HepG2 (cell line): ENCODE results near the gene PAQR5. TPM values are rescaled to one million over a fixed set of nuclear protein-coding genes. Genes with fewer than 3 reads are reported as not detected.

Experiments
- CBX5 ChIP-seq: sonication (generic); formaldehyde crosslinking; IDR thresholded peaks from 2 replicates; pipeline ENCODE4 v1.4.0; 2020; ENCODE audit warnings: missing genetic modification reagents, borderline replicate concordance
- CHD4 ChIP-seq: fragments of 200-600 bp; sonication (generic); IDR thresholded peaks from 2 replicates; pipeline ENCODE4 v1.7.0; 2017; ENCODE audit warnings: mild to moderate bottlenecking, low read length, borderline replicate concordance
- CREB1 ChIP-seq, 2 experiments: fragments of 450-650 bp in 1 of 2; IDR thresholded peaks; 2 replicates each; pipeline ENCODE4 v1.6.1; 2016 to 2017; ENCODE audit warnings: control low read depth in 1 of 2, mild to moderate bottlenecking in 1 of 2, missing compliant biosample characterization in 1 of 2, missing genetic modification characterization in 1 of 2
- KLF12 ChIP-seq: sonication (generic); formaldehyde crosslinking; IDR thresholded peaks from 2 replicates; pipeline ENCODE4 v1.4.0; 2020; ENCODE audit warnings: missing genetic modification reagents, borderline replicate concordance
- MEIS2 ChIP-seq: sonication (generic); formaldehyde crosslinking; IDR thresholded peaks from 2 replicates; pipeline ENCODE4 v1.9.0; 2021; ENCODE audit warnings: mild to moderate bottlenecking, missing genetic modification reagents
- ZFP62 ChIP-seq: sonication (generic); formaldehyde crosslinking; IDR thresholded peaks from 2 replicates; pipeline ENCODE4 v1.4.0; 2020; ENCODE audit warnings: missing genetic modification reagents
- ZFP82 ChIP-seq: sonication (generic); formaldehyde crosslinking; IDR thresholded peaks from 2 replicates; pipeline ENCODE4 v1.5.1; 2020; ENCODE audit warnings: mild to moderate bottlenecking, missing genetic modification reagents, borderline replicate concordance
- ZNF205 ChIP-seq: IDR thresholded peaks from 2 replicates; pipeline ENCODE4 v1.6.1; 2018; ENCODE audit warnings: missing biosample characterization, missing genetic modification reagents
- ZNF296 ChIP-seq: sonication (generic); formaldehyde crosslinking; conservative IDR thresholded peaks from 2 replicates; pipeline ENCODE4 v1.5.0; 2020; ENCODE audit warnings: mild to moderate bottlenecking, missing genetic modification reagents
- ZNF547 ChIP-seq: sonication (generic); formaldehyde crosslinking; IDR thresholded peaks from 2 replicates; pipeline ENCODE4 v1.5.1; 2020; ENCODE audit warnings: mild to moderate bottlenecking, missing genetic modification reagents
- ZNF761 ChIP-seq: sonication (generic); formaldehyde crosslinking; conservative IDR thresholded peaks from 2 replicates; pipeline ENCODE4 v1.4.0; 2020; ENCODE audit warnings: mild to moderate bottlenecking, missing genetic modification reagents
- ZNF83 ChIP-seq: sonication (generic); formaldehyde crosslinking; IDR thresholded peaks from 2 replicates; pipeline ENCODE4 v1.4.0; 2020; ENCODE audit warnings: missing genetic modification reagents, mild to moderate bottlenecking, borderline replicate concordance
- polyA plus RNA-seq, 8 experiments: library from polyadenylated mRNA; depleted of rRNA in 3 of 8; stranded (reverse) in 7 of 8; unstranded in 1 of 8; fragments of >200 nt; fragmentation: Illumina TruSeq in 4 of 8; extraction: Trizol in 4 of 8; gene quantifications; 2 replicates each; pipeline versions ENCODE4 v1.2.1 to v1.2.3, GENCODE V29; 2011 to 2016; ENCODE audit warnings: low read depth in 4 of 8, missing spikeins in 1 of 8, mixed read lengths in 1 of 8; ENCODE audit not compliant: insufficient read depth in 1 of 8
- total RNA-seq, 5 experiments: library from RNA; depleted of rRNA; stranded (reverse); fragments of >200 nt; fragmentation: Illumina TruSeq; extraction: Trizol; gene quantifications; 2 replicates each; pipeline ENCODE4 v1.2.3, GENCODE V29; 2016; ENCODE audit warnings: low read depth in 1 of 5
- TF ChIP-seq, protein P1 (sequence below): sonication (generic); formaldehyde crosslinking; IDR thresholded peaks from 2 replicates; pipeline ENCODE4 v1.5.0; 2020; ENCODE audit warnings: missing genetic modification reagents, mild to moderate bottlenecking, borderline replicate concordance
- TF ChIP-seq, protein P2 (sequence below): sonication (generic); formaldehyde crosslinking; IDR thresholded peaks from 2 replicates; pipeline ENCODE4 v1.5.0; 2020; ENCODE audit warnings: mild to moderate bottlenecking, missing genetic modification reagents
- TF ChIP-seq, protein P3 (sequence below): sonication (generic); formaldehyde crosslinking; IDR thresholded peaks from 2 replicates; pipeline ENCODE4 v1.4.0; 2020; ENCODE audit warnings: mild to moderate bottlenecking, missing genetic modification reagents
- TF ChIP-seq, protein P4 (sequence below): sonication (generic); formaldehyde crosslinking; IDR thresholded peaks from 2 replicates; pipeline ENCODE4 v1.4.0; 2020; ENCODE audit warnings: mild to moderate bottlenecking, missing genetic modification reagents
- TF ChIP-seq, protein P5 (sequence below): sonication (generic); formaldehyde crosslinking; IDR thresholded peaks from 2 replicates; pipeline ENCODE4 v1.8.1; 2022; ENCODE audit warnings: low read depth, mild to moderate bottlenecking, missing genetic modification reagents
- TF ChIP-seq, protein P6 (sequence below): sonication (generic); formaldehyde crosslinking; IDR thresholded peaks from 2 replicates; pipeline ENCODE4 v1.4.0; 2020; ENCODE audit warnings: missing genetic modification reagents, borderline replicate concordance

The PAQR5 gene
- total and polyA plus RNA-seq, 2 of the 13 experiments (the other 11 are each of a cell fraction or from before 2014, with no cell fraction given), result 0.53 to 1.3 TPM

DNA sequence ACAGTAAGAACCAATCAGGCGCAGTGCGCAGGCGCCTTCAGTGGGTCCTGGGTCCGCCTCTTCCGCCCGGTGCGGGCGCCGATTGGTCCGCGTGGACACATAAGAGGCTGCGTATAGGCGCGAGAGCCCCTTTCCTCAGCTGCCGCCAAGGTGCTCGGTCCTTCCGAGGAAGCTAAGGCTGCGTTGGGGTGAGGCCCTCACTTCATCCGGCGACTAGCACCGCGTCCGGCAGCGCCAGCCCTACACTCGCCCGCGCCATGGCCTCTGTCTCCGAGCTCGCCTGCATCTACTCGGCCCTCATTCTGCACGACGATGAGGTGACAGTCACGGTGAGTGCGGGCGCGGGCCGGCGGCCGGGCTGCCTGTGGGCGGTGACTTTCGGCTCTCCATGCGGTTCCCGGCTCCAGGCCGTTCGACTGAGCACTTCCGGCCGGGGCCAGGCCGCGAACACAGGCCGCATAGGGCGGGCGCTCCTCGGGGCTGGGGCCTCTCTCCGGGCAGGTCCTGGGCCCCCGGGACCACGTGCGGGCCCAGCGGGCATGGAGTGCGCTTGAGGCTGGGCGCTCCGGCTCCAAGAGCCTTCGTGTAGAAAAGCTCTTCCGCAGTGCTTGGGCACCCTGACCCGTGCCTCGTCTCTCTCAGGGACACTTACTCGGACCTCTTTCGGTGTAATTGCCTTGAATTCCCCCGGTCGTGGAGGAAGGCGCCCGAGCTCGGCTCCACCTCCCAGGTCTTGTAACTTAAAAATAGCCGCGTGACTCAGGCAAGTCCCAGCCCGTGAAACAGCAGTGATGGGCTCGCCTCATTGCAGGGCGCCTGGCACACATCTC is 154.2 kb downstream of the PAQR5 start, which contains the start of gene RPLP1 (continued):
- TF ChIP-seq, protein P1, sequence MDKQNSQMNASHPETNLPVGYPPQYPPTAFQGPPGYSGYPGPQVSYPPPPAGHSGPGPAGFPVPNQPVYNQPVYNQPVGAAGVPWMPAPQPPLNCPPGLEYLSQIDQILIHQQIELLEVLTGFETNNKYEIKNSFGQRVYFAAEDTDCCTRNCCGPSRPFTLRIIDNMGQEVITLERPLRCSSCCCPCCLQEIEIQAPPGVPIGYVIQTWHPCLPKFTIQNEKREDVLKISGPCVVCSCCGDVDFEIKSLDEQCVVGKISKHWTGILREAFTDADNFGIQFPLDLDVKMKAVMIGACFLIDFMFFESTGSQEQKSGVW (CRISPR knock-in tag), result peak; percentile 66; the same call in 1 of the 2 replicates
- TF ChIP-seq, protein P2, sequence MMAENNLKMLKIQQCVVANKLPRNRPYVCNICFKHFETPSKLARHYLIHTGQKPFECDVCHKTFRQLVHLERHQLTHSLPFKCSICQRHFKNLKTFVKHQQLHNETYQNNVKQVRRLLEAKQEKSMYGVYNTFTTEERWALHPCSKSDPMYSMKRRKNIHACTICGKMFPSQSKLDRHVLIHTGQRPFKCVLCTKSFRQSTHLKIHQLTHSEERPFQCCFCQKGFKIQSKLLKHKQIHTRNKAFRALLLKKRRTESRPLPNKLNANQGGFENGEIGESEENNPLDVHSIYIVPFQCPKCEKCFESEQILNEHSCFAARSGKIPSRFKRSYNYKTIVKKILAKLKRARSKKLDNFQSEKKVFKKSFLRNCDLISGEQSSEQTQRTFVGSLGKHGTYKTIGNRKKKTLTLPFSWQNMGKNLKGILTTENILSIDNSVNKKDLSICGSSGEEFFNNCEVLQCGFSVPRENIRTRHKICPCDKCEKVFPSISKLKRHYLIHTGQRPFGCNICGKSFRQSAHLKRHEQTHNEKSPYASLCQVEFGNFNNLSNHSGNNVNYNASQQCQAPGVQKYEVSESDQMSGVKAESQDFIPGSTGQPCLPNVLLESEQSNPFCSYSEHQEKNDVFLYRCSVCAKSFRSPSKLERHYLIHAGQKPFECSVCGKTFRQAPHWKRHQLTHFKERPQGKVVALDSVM (CRISPR knock-in tag), result peak; percentile 56
- TF ChIP-seq ZFP82 (CRISPR knock-in tag) (0 out of 2 replicates have a peak, but pooled peaks have one; percentile 34), CBX5 (CRISPR knock-in tag) (no peak), CREB1 (IDR thresholded peaks at IDR 0.05) (no peak), CREB1 (CRISPR knock-in tag; IDR thresholded peaks at IDR 0.05) (no peak), ZNF547 (peak; percentile 72; the same call in 1 of the 2 replicates), ZFP62 (CRISPR knock-in tag) (no peak), ZNF761 (CRISPR knock-in tag) (no peak), ZNF83 (no peak), CHD4 (no peak), KLF12 (CRISPR knock-in tag) (peak; percentile 74), MEIS2 (CRISPR knock-in tag) (peak; percentile 49; the same call in 1 of the 2 replicates), ZNF296 (CRISPR knock-in tag) (peak; percentile 4; the same call in 1 of the 2 replicates), ZNF205 (CRISPR knock-in tag) (no peak)
- TF ChIP-seq, protein P3, sequence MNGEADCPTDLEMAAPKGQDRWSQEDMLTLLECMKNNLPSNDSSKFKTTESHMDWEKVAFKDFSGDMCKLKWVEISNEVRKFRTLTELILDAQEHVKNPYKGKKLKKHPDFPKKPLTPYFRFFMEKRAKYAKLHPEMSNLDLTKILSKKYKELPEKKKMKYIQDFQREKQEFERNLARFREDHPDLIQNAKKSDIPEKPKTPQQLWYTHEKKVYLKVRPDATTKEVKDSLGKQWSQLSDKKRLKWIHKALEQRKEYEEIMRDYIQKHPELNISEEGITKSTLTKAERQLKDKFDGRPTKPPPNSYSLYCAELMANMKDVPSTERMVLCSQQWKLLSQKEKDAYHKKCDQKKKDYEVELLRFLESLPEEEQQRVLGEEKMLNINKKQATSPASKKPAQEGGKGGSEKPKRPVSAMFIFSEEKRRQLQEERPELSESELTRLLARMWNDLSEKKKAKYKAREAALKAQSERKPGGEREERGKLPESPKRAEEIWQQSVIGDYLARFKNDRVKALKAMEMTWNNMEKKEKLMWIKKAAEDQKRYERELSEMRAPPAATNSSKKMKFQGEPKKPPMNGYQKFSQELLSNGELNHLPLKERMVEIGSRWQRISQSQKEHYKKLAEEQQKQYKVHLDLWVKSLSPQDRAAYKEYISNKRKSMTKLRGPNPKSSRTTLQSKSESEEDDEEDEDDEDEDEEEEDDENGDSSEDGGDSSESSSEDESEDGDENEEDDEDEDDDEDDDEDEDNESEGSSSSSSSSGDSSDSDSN, result peak; percentile 98
- TF ChIP-seq, protein P4, sequence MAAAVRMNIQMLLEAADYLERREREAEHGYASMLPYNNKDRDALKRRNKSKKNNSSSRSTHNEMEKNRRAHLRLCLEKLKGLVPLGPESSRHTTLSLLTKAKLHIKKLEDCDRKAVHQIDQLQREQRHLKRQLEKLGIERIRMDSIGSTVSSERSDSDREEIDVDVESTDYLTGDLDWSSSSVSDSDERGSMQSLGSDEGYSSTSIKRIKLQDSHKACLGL (CRISPR knock-in tag), result peak; percentile 95
- TF ChIP-seq, protein P5, sequence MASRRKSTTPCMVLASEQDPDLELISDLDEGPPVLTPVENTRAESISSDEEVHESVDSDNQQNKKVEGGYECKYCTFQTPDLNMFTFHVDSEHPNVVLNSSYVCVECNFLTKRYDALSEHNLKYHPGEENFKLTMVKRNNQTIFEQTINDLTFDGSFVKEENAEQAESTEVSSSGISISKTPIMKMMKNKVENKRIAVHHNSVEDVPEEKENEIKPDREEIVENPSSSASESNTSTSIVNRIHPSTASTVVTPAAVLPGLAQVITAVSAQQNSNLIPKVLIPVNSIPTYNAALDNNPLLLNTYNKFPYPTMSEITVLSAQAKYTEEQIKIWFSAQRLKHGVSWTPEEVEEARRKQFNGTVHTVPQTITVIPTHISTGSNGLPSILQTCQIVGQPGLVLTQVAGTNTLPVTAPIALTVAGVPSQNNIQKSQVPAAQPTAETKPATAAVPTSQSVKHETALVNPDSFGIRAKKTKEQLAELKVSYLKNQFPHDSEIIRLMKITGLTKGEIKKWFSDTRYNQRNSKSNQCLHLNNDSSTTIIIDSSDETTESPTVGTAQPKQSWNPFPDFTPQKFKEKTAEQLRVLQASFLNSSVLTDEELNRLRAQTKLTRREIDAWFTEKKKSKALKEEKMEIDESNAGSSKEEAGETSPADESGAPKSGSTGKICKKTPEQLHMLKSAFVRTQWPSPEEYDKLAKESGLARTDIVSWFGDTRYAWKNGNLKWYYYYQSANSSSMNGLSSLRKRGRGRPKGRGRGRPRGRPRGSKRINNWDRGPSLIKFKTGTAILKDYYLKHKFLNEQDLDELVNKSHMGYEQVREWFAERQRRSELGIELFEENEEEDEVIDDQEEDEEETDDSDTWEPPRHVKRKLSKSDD (CRISPR knock-in tag), result no peak; the same call in 1 of the 2 replicates
- TF ChIP-seq, protein P6, sequence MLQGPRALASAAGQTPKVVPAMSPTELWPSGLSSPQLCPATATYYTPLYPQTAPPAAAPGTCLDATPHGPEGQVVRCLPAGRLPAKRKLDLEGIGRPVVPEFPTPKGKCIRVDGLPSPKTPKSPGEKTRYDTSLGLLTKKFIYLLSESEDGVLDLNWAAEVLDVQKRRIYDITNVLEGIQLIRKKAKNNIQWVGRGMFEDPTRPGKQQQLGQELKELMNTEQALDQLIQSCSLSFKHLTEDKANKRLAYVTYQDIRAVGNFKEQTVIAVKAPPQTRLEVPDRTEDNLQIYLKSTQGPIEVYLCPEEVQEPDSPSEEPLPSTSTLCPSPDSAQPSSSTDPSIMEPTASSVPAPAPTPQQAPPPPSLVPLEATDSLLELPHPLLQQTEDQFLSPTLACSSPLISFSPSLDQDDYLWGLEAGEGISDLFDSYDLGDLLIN, result 0 out of 2 replicates have a peak, but pooled peaks have one; percentile 51
